NCI-H2107 treated with DMSO at 0.1 percent for 48 hours (cell line): ENCODE data around the gene MOXD1.
"Not testable (repeated sequence)": the region's sequence is repeated elsewhere in the genome, so short reads cannot be mapped to it uniquely, and the experiment has no call there.

Experiments
- DNase-seq: peaks from one replicate; lab custom pipeline; 2025; ENCODE audit not compliant: unreplicated experiment; lab: John Stamatoyannopoulos, UW

Gene MOXD1

GRCh38 chr6:132285004-132285780, 116.1 kb downstream of the MOXD1 start:
- DNase-seq, result no peak

GRCh38 chr6:132282696-132283095, 118.6 kb downstream of the MOXD1 start:
- DNase-seq, result no peak

- DNase-seq, result no peak
Measured at GRCh38 chr6:132280436-132280835, 120.8 kb downstream of the MOXD1 start.

- DNase-seq, result peak; percentile 88
Measured at GRCh38 chr6:132279592-132280139, 121.6 kb downstream of the MOXD1 start.

- DNase-seq, result no peak
Measured at GRCh38 chr6:132275066-132275970, 126.0 kb downstream of the MOXD1 start.

- no peak for DNase-seq
Measured at GRCh38 chr6:132272776-132273175, 128.5 kb downstream of the MOXD1 start.

- DNase-seq, result no peak
Measured at GRCh38 chr6:132270726-132271402, 130.4 kb downstream of the MOXD1 start.

GRCh38 chr6:132268666-132269065, 132.6 kb downstream of the MOXD1 start:
- DNase-seq, result not testable (repeated sequence)

- no peak for DNase-seq
Measured at GRCh38 chr6:132268209-132268608, 133.1 kb downstream of the MOXD1 start.

GRCh38 chr6:132265451-132266097, 135.7 kb downstream of the MOXD1 start:
- DNase-seq, result no peak

- DNase-seq, result no peak
Measured at GRCh38 chr6:132264021-132264500, 137.2 kb downstream of the MOXD1 start.

GRCh38 chr6:132261354-132261753, 139.9 kb downstream of the MOXD1 start:
- no peak for DNase-seq

GRCh38 chr6:132259070-132259469, 142.2 kb downstream of the MOXD1 start:
- DNase-seq, result no peak

GRCh38 chr6:132257561-132257960, 143.7 kb downstream of the MOXD1 start:
- DNase-seq, result no peak

- DNase-seq, result no peak
Measured at GRCh38 chr6:132256457-132256856, 144.8 kb downstream of the MOXD1 start.

GRCh38 chr6:132253906-132254305, 147.4 kb downstream of the MOXD1 start:
- no peak for DNase-seq

GRCh38 chr6:132253211-132253610, 148.1 kb downstream of the MOXD1 start:
- no peak for DNase-seq

- DNase-seq, result no peak
Measured at GRCh38 chr6:132252113-132252512, 149.2 kb downstream of the MOXD1 start.

GRCh38 chr6:132251711-132252110, 149.6 kb downstream of the MOXD1 start:
- DNase-seq, result no peak

GRCh38 chr6:132247381-132248159, 153.7 kb downstream of the MOXD1 start:
- no peak for DNase-seq
